HG03103 (cell line): ENCODE results near the gene ZMAT5.

Experiments used
- ATAC-seq: cut with Tn5 transposase; IDR thresholded peaks from one replicate; pipeline ENCODE4 v1.9.1; 2021; ENCODE audit warnings: low read depth; ENCODE audit not compliant: unreplicated experiment

ZMAT5 gene

GRCh38 chr22:29766632-29767170, at the start of gene ZMAT5:
Gene ZMAT5, minus strand, starts transcription at chr22:29767007. Its CDS starts 18,463 bp downstream, at chr22:29748544.
- peak; percentile 72 for ATAC-seq

GRCh38 chr22:29816539-29816938, 49.7 kb upstream of the ZMAT5 start:
- no peak for ATAC-seq

GRCh38 chr22:29816128-29816527, 49.3 kb upstream of the ZMAT5 start:
- no peak for ATAC-seq

GRCh38 chr22:29815580-29815979, 48.8 kb upstream of the ZMAT5 start:
- ATAC-seq: no peak

- no peak for ATAC-seq
Measured at GRCh38 chr22:29814003-29814402, 47.2 kb upstream of the ZMAT5 start.

- ATAC-seq: no peak
Measured at GRCh38 chr22:29813563-29813962, 46.8 kb upstream of the ZMAT5 start.

- ATAC-seq: no peak
Measured at GRCh38 chr22:29813126-29813525, 46.3 kb upstream of the ZMAT5 start.

- ATAC-seq: no peak
Measured at GRCh38 chr22:29811377-29811776, 44.6 kb upstream of the ZMAT5 start.

GRCh38 chr22:29810216-29810615, 43.4 kb upstream of the ZMAT5 start:
- no peak for ATAC-seq

- no peak for ATAC-seq
Measured at GRCh38 chr22:29806196-29806595, 39.4 kb upstream of the ZMAT5 start.

- ATAC-seq: no peak
Measured at GRCh38 chr22:29804985-29805384, 38.2 kb upstream of the ZMAT5 start.

GRCh38 chr22:29803190-29803589, 36.4 kb upstream of the ZMAT5 start:
- no peak for ATAC-seq

GRCh38 chr22:29801796-29802195, 35.0 kb upstream of the ZMAT5 start:
- ATAC-seq: no peak

GRCh38 chr22:29801153-29801552, 34.3 kb upstream of the ZMAT5 start:
- ATAC-seq: no peak

- no peak for ATAC-seq
Measured at GRCh38 chr22:29799217-29799680, 32.4 kb upstream of the ZMAT5 start.

- ATAC-seq: no peak
Measured at GRCh38 chr22:29798801-29799200, 32.0 kb upstream of the ZMAT5 start.

- ATAC-seq: no peak
Measured at GRCh38 chr22:29798318-29798717, 31.5 kb upstream of the ZMAT5 start.

- ATAC-seq: no peak
Measured at GRCh38 chr22:29797351-29797750, 30.5 kb upstream of the ZMAT5 start.

GRCh38 chr22:29795663-29796062, 28.9 kb upstream of the ZMAT5 start:
- ATAC-seq: no peak

- no peak for ATAC-seq
Measured at GRCh38 chr22:29793396-29793795, 26.6 kb upstream of the ZMAT5 start.

GRCh38 chr22:29790061-29790460, 23.3 kb upstream of the ZMAT5 start:
- ATAC-seq: no peak

- no peak for ATAC-seq
Measured at GRCh38 chr22:29788339-29789279, 21.8 kb upstream of the ZMAT5 start.
